Choroid plexus epithelial cell (primary cell): ENCODE data around the gene RHOD.

Source experiments
- DNase-seq: peaks from one replicate; pipeline ENCODE4 v3.0.0-alpha.2; 2010; ENCODE audit warnings: low read depth
- H3K4me3 ChIP-seq: 2 replicates; pipeline ENCODE4 v1.5.1; 2011; ENCODE audit warnings: low read depth, mild to moderate bottlenecking, control low read depth, low read length, moderate library complexity
- CTCF ChIP-seq: conservative IDR thresholded peaks from 2 replicates; pipeline ENCODE4 v1.5.1; 2011; ENCODE audit warnings: low read depth, mild to moderate bottlenecking, control low read depth, inconsistent platforms, low read length, moderate library complexity

RHOD gene

GRCh38 chr11:67043572-67044349, 12.9 kb upstream of the RHOD start:
- H3K4me3 ChIP-seq: no peak overlapping the region
- TF ChIP-seq CTCF: no peak
- peak; percentile 66 for DNase-seq

GRCh38 chr11:67044496-67044895, 12.2 kb upstream of the RHOD start:
- no peak overlapping the region for H3K4me3 ChIP-seq
- DNase-seq: peak; percentile 49
- TF ChIP-seq CTCF: peak; percentile 25

DNA sequence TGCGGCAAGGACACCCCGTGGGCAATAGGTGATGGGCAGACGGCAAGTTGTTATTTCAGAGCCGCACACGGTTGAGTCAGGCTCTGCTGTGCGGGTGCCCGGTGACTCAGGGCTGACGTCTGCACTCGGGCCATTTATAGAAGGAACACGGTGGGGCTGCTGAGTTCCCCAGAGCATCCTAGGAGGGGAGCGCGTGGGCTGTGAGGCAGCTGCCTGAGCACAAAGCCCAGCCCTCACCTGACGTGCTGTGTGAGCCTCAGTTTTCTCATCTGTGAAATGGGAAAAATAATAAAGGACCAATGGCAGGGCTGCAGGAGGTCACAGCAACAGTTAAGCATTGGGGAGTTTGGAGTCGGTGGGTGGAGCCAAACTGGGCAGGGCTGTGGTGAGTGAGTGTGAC, 11.3 kb upstream of the RHOD start:
- H3K4me3 ChIP-seq: no peak overlapping the region
- no peak for TF ChIP-seq CTCF
- DNase-seq: peak; percentile 95

- H3K4me3 ChIP-seq: no peak overlapping the region
- DNase-seq: no peak
- no peak for TF ChIP-seq CTCF
These were observed 8.0 kb upstream of the RHOD start for GRCh38 chr11:67048515-67049130.

DNA sequence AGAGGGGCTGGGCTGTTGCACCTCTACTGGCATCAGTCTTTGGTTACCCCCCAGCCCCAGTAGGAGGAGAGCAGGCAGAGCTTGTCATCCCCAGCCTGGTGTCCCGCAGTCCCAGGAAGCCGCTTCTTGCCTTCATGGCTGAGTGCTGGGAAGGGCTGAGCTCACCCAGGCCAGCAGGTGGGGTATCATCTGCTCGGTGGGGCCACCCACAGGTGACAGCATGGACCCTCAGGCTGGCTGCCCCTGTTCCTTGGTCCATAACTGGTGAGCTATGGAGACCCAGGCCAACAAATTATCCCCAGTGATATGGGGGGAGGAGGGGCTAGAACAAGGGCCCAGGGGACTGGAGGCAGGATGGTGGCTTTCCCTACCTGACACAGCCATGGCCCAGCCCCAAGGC, 6.5 kb upstream of the RHOD start:
- no peak for DNase-seq
- no peak overlapping the region for H3K4me3 ChIP-seq
- no peak for TF ChIP-seq CTCF

DNA sequence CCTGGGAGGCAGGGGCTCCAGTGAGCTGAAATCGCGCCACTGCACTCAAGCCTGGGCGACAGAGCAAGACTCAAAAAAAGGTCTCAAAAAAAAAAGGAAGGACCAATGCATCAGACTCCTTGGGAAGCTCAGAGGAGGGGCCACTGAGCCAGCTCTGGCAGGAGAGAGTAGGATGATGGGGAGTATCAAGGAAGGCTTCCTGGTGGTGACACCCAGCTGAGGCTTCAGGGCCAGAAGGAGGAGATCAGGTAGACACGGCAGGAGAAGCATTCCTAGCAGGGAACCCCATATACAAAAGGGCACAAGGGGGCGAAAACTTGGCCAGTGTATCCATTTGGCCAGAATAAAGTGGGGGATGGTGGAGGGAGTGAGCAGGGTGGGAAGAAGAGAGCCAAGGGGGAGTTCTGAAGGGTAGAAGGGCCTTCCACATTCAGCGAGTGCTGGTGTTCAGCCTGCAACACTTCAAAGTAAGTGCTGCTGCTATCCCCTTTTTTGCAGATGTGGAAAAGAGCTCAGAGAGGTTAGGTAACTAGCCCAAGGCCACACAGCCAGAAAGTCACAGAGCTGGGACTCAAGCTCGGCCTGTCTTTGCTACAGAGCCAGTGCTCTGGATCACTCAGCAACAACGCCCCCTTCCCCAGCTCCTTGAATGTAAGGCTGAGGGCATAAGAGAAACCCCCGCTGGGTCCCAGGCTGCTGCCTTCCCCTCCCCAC, 5.3 kb upstream of the RHOD start:
- DNase-seq: no peak
- no peak for TF ChIP-seq CTCF
- no peak overlapping the region for H3K4me3 ChIP-seq
